Left lobe of liver (tissue), 2 donors: ENCODE measurements around the gene CDY2B. TPM values are rescaled to one million over a fixed set of nuclear protein-coding genes. Genes with fewer than 3 reads are reported as not detected.
A peak's percentile ranks its signal among the peaks of the same experiment; 100 is the strongest.
"Not testable (repeated sequence)": the region's sequence is repeated elsewhere in the genome, so short reads cannot be mapped to it uniquely, and the experiment has no call there.

Source experiments
- ATAC-seq: fragments of 200-7000 bp; cut with Tn5 transposase; one replicate; pipeline ENCODE4 v1.9.1; 2020; ENCODE audit warnings: mild to moderate bottlenecking, moderate library complexity
- DNase-seq: peaks from one replicate; pipeline ENCODE4 v3.0.0-alpha.2; 2020; ENCODE audit warnings: low spot score
- total RNA-seq: library from RNA; stranded (reverse); gene quantifications from one replicate; pipeline ENCODE4 v1.2.1, GENCODE V29; 2021
- donor health status: DM: no; HTN: no; CAD: no; lungs with moderate emphysema.
- donor health status: DM: no; HTN: yes; CAD: no.

Gene CDY2B, protein sequence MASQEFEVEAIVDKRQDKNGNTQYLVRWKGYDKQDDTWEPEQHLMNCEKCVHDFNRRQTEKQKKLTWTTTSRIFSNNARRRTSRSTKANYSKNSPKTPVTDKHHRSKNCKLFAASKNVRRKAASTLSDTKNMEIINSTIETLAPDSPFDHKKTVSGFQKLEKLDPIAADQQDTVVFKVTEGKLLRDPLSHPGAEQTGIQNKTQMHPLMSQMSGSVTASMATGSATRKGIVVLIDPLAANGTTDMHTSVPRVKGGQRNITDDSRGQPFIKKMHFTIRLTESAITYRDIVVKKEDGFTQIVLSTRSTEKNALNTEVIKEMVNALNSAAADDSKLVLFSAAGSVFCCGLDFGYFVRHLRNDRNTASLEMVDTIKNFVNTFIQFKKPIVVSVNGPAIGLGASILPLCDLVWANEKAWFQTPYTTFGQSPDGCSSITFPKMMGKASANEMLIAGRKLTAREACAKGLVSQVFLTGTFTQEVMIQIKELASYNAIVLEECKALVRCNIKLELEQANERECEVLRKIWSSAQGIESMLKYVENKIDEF
- total RNA-seq: not detected

DNA sequence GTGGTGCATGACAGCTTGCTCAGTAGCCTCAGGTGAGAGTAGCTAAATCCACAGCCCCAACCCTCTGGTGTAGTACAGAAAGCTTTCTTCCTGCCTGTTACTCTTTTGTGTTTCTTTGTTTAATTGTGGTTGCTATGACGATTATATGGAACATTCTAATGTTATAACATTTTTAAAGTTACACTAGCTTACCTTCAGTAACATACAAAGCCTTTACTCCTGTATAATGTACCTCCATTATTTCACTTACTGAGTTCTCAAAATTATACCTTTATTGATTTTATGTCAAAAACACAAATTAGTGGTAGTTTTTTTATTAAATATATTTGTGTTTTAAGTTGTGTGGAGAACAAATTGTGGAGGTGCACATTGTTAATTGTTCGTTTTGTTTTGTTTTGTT is at the start of gene CDY2B:
Gene CDY2B (minus strand): TSS at position 101 of the 400 bp plus-strand sequence. CDS start 328 bp downstream, outside the sequence.
- ATAC-seq, DNase-seq: not testable (repeated sequence)

DNA sequence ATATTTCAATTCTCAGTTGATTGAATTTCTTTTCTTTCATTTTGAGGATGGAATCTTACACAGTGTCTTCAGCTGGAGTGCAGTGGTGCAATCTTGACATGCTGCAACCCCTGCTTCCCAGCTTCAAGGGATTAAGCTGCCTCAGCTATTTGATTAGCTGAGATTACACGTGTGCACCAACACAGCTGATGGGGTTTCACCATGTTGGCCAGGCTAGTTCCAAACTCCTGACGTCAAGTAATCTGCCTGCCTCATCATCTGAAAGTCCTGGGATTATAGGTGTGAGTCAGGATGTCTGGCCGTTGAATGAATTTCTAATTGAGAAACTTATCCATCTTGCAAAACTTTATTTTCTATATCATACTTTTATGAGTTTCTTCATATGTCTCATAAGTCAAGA is 28.0 kb upstream of the CDY2B start:
- not testable (repeated sequence) for ATAC-seq, DNase-seq

DNA sequence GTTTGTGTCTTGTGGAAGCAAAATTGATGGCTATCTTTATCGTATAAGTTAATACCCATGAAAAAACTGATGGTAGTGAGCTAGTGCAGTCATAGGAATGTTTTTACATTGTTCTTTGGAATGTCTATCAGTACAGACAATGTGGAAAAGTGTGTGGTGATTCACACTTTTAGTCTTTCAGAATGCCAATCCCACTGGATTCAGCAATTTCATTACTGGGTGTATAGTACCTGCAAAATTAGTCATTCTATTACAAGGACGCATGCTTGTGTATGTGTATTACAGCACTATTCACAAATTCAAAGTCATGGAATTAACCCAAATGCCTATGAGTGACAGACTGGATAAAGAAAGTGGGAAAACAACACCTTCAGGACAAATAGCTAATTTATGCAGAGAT is 27.3 kb upstream of the CDY2B start:
- not testable (repeated sequence) for DNase-seq, ATAC-seq

DNA sequence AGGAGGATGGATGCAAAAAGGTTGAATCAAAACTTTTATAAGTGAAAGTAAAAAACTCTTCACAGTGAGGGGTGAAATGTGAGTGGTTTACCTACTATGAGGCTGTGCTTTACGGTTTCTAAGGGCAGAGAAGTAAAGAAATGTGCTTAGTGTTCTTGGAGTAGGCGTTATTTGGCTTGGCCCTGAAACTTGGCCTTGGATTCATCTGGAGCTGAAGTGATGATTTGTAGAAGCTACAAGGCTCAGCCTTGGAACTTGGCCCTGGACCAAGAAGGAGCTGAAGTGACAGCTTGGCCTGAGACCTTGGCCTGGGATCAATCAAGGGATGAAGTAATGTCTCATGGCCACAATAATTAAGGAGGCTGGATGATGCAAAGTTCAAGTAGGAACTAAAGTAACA is 1.7 kb upstream of the CDY2B start:
- DNase-seq, ATAC-seq: not testable (repeated sequence)

DNA sequence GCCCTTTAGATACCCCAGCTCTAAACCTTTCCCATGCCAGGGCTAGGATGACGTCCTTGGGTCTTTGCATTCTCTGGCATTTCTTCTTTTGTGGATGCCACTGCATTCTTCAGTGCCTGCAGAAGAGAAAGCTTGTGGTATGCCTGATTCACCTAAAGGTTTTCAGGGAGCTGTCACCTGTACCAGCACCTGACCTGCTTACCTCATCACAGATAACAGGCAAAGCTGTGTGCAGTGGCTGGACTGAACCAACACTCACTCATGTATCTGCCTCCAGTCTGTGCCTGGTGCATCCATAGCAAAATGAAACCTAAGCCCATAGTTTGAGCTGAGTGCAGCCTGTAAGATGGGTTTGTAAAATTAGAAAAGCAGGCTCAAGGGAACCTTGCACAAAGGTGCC is 3.3 kb downstream of the CDY2B start:
- not testable (repeated sequence) for ATAC-seq, DNase-seq

DNA sequence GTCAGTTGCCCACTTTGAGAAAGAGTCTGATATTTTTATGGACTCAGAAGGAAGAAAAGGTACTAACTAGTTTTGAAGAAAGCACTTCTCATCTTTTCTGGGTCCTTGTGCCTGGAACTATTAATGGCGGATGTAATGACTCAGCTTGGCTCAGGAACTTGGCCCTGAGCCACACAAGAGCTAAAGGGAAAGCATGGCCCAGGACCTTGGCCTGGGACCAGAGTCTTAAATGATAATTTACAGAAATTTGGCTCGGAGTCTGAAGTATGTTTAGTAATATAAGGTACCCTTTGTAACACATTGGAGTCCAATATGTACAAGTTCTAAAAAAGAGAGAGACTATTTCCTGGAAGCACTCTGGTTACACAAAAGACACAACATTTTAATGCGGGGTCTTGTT is 4.6 kb downstream of the CDY2B start:
- not testable (repeated sequence) for ATAC-seq, DNase-seq

DNA sequence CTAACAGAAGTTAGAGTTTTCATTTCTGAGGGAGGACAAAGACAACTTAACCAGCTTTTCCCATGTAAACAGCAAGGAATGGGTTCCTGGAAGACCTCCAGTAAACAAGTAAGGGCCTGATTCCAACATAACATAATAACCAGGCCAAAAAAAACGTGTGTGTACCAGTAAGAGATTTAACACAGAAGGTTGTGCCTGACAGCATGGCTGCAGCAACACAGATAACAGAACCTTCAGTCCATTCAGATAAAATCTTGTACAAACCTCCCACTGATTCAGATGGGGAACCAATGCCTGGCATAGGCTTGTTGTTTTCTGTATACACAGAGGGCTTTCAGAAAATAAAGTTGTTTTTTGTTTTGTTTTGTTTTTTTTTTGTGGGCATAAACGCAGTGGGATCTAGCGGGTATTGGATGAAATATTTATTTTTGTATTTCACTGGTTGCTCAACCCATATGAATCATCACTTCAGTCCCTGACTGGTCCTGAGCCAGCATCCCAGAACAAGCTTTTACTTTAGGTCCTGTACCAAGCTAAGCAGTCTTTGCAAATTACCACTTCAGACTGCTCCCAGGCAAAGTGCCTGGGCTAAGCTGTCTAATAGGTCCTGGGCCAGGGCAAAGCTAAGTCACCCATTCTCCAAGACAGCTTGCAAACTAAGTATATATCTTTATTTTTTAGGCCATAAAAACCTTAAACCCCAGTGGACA is 8.7 kb downstream of the CDY2B start:
- peak; percentile 83 for ATAC-seq

DNA sequence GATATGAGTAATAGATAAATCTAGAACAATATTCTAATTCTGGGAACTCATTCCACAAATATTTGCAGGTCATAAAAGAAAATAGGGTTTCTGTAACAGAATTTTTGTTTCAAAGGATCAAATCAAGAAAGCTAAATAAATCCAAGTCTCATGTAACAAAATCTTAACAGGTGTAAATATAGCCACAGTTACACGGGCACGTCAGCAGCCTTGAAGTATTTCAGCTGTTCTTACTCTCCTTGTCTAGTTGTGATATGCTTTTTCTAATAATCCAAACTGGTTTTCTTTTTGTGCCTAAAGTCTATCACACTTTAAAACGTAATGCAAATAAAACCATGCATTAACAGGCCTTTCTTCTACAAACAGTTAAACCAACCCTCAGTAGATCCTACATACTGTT is 9.3 kb downstream of the CDY2B start:
- ATAC-seq: not testable (repeated sequence)

More for the DNA sequence above, 8.7 kb downstream of the CDY2B start:
- DNase-seq: not testable (repeated sequence)

DNA sequence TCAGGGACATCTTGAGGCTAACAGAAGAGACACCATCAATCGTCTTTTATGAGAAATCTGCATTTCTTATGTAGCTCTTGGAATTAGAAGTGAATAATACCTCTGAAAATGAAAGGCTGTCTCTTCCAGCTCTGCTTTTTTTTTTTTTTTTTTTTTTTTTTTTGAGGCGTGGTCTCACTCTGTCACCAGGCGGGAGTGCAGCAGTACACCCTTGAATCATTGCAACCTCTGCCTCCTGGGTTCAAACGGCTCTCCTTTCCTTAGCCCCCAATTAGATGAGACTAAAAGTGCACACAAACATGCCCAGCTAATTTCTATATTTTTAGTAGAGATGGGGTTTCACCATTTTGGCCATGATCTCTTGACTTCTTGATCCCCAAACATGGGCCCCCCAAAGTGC is 12.2 kb downstream of the CDY2B start:
- DNase-seq, ATAC-seq: not testable (repeated sequence)

More for the DNA sequence above, 9.3 kb downstream of the CDY2B start:
- not testable (repeated sequence) for DNase-seq

DNA sequence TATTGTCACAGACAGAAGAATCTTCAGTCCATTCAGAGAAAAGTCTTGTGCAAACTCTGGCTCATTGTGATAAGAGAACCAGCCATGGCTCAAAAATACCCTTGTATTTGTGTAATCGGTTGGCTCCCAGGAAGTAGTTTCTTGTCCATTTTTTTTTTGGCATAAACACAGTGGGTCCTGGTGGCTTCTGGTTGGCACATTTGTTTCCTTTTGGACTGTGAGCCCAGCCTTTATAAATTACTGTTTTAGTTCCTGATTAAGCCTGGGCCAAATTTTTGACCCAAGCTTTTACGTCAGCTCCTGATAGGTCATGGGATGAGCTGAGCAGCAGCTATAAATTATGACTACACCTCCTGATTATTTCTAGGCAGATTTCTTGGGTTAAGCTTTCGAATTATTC is 19.4 kb downstream of the CDY2B start:
- ATAC-seq: peak; percentile 59
- not testable (repeated sequence) for DNase-seq

DNA sequence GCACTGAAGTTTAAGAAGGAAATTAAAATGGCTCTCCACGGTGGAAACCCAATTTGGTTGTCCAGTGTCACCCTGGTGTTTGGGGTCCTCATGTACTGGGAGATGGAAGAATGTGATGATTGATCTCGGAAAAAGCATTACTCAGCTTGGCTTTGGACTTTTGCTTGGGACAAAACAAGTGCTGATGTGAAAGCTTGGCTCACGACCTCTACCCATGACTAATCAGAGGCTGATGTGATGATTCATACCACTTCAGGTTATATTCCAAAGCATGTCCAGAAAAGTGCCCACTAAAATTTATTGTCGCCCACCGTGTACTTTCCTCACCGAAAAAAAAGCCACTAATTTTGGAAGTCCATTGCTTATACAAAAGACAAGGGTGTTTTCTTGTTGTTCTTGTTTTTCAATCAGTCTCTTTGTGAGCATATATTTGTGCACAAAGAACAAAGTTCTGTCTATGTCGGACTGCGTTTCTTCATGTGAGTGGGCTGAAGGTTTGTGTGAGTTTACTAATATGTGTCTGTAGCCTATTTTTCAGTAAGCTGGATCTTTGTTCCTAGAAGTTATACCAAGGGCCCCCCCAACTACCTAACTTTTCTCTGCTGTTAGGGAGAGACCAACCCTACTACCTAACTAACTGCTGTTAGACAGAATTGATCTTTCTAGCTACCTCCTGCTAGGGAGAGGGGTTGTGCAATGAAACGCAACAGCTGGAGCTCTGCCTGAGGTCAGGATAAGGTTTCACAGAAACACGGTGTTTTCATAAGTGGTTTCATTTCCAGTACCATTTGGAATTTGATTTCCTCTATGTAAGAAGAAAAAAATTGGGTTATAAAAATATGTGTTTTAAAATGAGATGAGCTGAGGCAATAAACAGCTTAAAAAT is 22.8 kb downstream of the CDY2B start:
- peak; percentile 91 for ATAC-seq
- not testable (repeated sequence) for DNase-seq

DNA sequence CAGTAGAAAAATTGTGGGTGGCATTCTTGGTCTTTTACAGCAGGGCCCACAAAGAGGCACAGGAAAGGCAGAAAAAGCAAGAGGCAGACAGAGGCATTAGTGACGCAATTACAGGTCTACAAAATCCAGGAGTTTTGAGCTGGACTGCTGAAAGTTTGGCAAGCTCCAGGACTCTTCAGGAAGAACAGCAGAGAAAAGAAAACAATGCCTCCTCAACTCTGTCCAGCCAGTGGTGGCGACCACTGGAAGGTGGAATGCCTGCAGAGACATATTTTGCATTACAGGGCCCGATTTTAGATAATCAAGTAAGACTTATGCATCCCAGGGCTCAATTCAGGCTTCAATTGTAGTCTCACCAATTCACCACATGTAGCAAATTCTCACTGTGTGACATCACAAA is 23.5 kb downstream of the CDY2B start:
- ATAC-seq: peak; percentile 64
- DNase-seq: not testable (repeated sequence)

DNA sequence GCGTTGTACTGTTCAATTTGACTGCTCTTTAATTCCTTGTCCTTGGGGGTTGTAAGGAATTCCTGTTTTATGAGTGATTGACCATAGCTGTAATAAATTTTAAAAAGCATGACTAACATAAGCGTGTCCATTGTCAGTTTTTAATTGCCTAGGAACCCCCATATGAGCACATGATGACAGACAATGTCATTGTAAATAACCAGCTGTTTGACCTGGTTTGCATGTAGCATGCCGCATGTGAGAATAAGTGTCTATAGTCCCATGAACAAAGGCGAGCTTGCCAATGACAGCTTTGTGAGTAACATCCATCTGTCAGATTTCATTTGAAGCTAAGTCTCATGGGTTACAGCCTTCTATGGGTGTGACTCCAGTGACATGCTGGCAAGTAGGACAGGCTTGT is 30.9 kb downstream of the CDY2B start:
- DNase-seq, ATAC-seq: not testable (repeated sequence)

DNA sequence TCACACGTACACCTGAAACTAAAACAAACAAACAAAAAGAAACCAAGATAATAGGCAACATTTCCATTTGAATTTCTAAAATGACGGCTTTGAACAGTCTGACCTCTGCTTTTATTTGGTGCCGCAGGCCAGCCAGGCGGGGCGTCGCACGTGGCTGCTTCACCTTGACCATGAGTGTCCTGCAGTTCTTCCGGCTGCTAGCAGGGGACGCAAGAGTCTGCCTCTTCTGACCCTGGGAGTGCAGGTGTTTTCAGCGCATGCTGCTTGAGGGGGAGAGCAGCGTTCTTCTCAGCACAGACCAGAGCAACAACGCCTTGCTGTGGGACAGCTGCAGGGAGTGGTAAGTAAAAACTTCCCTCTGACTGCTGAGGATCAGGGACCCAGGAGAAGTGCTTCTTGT is 47.9 kb downstream of the CDY2B start:
- peak; percentile 87 for ATAC-seq
- not testable (repeated sequence) for DNase-seq

Other genes with a start within 250 kb of the CDY2B start
- not detected for gene CDY2A, start 145.6 kb upstream of the CDY2B start, total RNA-seq